ENCODE measurements around the gene MGAT3. TPM values are rescaled to one million over a fixed set of nuclear protein-coding genes. Genes with fewer than 3 reads are reported as not detected.

Gene MGAT3
- total and polyA plus RNA-seq, 2 of the 8 experiments (the other 6 are each of a cell fraction or from before 2014, with no cell fraction given) = 4.3 to 9.2 TPM

DNA sequence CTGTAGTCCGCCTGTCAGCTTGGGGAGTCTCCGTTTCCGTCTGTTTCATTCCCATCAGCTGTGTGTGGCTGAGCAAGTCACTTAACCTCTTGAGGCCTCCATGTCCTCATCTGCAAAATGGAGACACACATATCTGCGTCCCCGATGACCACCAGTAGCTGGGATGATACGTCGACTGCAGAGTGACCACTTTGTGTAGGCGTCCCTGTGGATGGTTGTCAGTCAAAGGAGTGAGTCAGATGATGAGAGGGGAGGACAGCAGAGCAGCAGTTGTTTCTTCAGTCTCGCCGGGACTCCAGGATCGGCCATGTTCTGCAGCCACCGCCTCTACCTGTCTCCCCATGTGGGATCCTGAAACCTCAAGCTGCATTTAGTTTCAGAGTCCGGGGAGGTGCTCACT lies 19.9 kb downstream of the MGAT3 start:
- Histone ChIP-seq H2BK12ac (ENCODE audit: low read depth, low read length) (no peak overlapping the region), H3K18ac (ENCODE audit: extremely low read depth, low read length) (no peak overlapping the region), H3K4me3 (ENCODE audit: extremely low read depth in 1 of 4, insufficient read depth in 2 of 4, low read depth in 3 of 4, low read length in 4 of 4) (no peak overlapping the region), H3K27ac (ENCODE audit: low read depth, low read length) (no peak overlapping the region), H3K9ac (replicated peaks in 1 of 4; ENCODE audit: extremely low read depth in 1 of 4, low read depth in 3 of 4, low read length in 3 of 4) (no peak overlapping the region), H2BK5ac (ENCODE audit: low read depth, low read length) (no peak overlapping the region), H3K79me2 (ENCODE audit: control insufficient read depth in 1 of 2, insufficient read depth in 2 of 2, low read length in 2 of 2) (no peaks in the 10 kb centered on the region), H2BK15ac (ENCODE audit: low read length) (no peak overlapping the region), H3K9me3 (ENCODE audit: insufficient read depth in 2 of 2, low read depth in 1 of 2, low read length in 1 of 2) (no peaks in the 10 kb centered on the region), H3K23ac (ENCODE audit: insufficient read length) (no peak overlapping the region), H3K23me2 (ENCODE audit: low read depth, low read length) (no peaks in the 10 kb centered on the region), H4K5ac (ENCODE audit: insufficient read length, low read depth, low read length) (no peak overlapping the region), H3K14ac (ENCODE audit: insufficient read length) (no peak overlapping the region), H2AK5ac (ENCODE audit: low read depth, low read length) (no peak overlapping the region), H4K20me1 (replicated peaks in 1 of 2; ENCODE audit: control insufficient read depth in 1 of 2, insufficient read depth in 2 of 2, low read length in 2 of 2) (peaks cover 9 to 17% of the 10 kb centered on the region in 2 experiments), H2BK120ac (replicated peaks; ENCODE audit: low read depth, low read length) (no peak overlapping the region), H2BK20ac (ENCODE audit: low read length) (no peak overlapping the region), H3K4me2 (ENCODE audit: insufficient read depth in 1 of 2, low read depth in 2 of 2, low read length in 2 of 2) (no peak overlapping the region), H3K27me3 (replicated peaks in 1 of 4; ENCODE audit: control insufficient read depth in 3 of 4, extremely low read depth in 1 of 4, insufficient read depth in 3 of 4, low read length in 3 of 4) (no peaks in the 10 kb centered on the region; a peak in 1 of 7 replicates), H3K4me1 (replicated peaks in 1 of 4; ENCODE audit: control insufficient read depth in 3 of 4, insufficient read depth in 4 of 4, low read length in 3 of 4) (peaks cover 13 to 27% (median 21%) of the 10 kb centered on the region in 4 experiments), H4K91ac (replicated peaks; ENCODE audit: insufficient read length, low read length) (no peak overlapping the region), H3K79me1 (ENCODE audit: low read depth, low read length) (peaks cover 3% of the 10 kb centered on the region), H3K56ac (replicated peaks; ENCODE audit: insufficient read length, low read depth, low read length) (no peak overlapping the region), H2AFZ (ENCODE audit: low read length) (no peak overlapping the region), H4K8ac (ENCODE audit: extremely low read depth, insufficient read depth, low read length) (no peak overlapping the region; the same call in 1 of the 2 replicates), H3K4ac (replicated peaks; ENCODE audit: insufficient read length, low read depth, low read length) (no peak overlapping the region), H3K36me3 (ENCODE audit: control insufficient read depth in 2 of 4, insufficient read depth in 4 of 4, low read length in 3 of 4) (no peaks in the 10 kb centered on the region)
- ChIA-PET POLR2A (ENCODE audit: partially characterized antibody) (interaction anchor here (2.2 to 3.3 kb wide), 2 partner anchors 14 to 158 kb away, joined by 7 to 18 read pairs; partner anchors contain the start of gene RPL3), CTCF (ENCODE audit: partially characterized antibody) (interaction anchor here (1.0 to 11.1 kb wide), 7 partner anchors 13 to 159 kb away, joined by 4 to 120 read pairs (median 4); partner anchors contain the start of gene MIEF1)
- no peak for DNase-seq (ENCODE audit: low read depth in 1 of 2, low spot score in 2 of 2)
- WGBS, 2 experiments (ENCODE audit: extremely low coverage in 1 of 2, insufficient coverage in 1 of 2, insufficient read length in 1 of 2, insufficient replicate concordance in 2 of 2, low coverage in 1 of 2, low lambda C conversion rate in 2 of 2, missing lambda C conversion rate in 1 of 2) = 89% methylated on average over 13 of the region's 13 CpGs; no CpG with 5 or more reads in 1 of the 2 experiments
- FAIRE-seq = no peak
- TF ChIP-seq POU5F1 (IDR thresholded peaks at IDR 0.05; ENCODE audit: low read depth, low read length) = no peak
- no peak for TF ChIP-seq RFX5 (IDR thresholded peaks at IDR 0.05; ENCODE audit: borderline replicate concordance, low read depth, low read length)
- TF ChIP-seq BRCA1 (IDR thresholded peaks at IDR 0.05; ENCODE audit: low read depth, low read length) = no peak
- no peak for TF ChIP-seq HDAC6 (IDR thresholded peaks at IDR 0.05; ENCODE audit: low read depth, low read length)
- no peak for TF ChIP-seq TCF12 (IDR thresholded peaks at IDR 0.05; ENCODE audit: low read depth, low read length)
- TF ChIP-seq SP4 (IDR thresholded peaks at IDR 0.05; ENCODE audit: low read length) = no peak
- TF ChIP-seq JUND (IDR thresholded peaks at IDR 0.05; ENCODE audit: low read length) = no peak
- no peak for TF ChIP-seq GABPA (IDR thresholded peaks at IDR 0.05; ENCODE audit: borderline replicate concordance, insufficient read depth, low read length)
- no peak for TF ChIP-seq ASH2L (IDR thresholded peaks at IDR 0.05; ENCODE audit: low read length)
- TF ChIP-seq TBP (IDR thresholded peaks at IDR 0.05; ENCODE audit: low read depth, low read length) = no peak
- no peak for TF ChIP-seq SRF (IDR thresholded peaks at IDR 0.05; ENCODE audit: low read depth, low read length)
- no peak for TF ChIP-seq YY1 (IDR thresholded peaks at IDR 0.05; ENCODE audit: low read depth, low read length)
- no peak for TF ChIP-seq CTCF (IDR thresholded peaks at IDR 0.05; ENCODE audit: control extremely low read depth in 1 of 3, insufficient read depth in 1 of 3, low read depth in 1 of 3, low read length in 3 of 3)

All from H1 (cell line).